ENCODE measurements around the gene TET2. TPM values are rescaled to one million over a fixed set of nuclear protein-coding genes. Genes with fewer than 3 reads are reported as not detected.

Gene TET2
- total and polyA plus RNA-seq, 3 experiments from 2014 or later: 13.8 to 28.0 (median 25.8) TPM

DNA sequence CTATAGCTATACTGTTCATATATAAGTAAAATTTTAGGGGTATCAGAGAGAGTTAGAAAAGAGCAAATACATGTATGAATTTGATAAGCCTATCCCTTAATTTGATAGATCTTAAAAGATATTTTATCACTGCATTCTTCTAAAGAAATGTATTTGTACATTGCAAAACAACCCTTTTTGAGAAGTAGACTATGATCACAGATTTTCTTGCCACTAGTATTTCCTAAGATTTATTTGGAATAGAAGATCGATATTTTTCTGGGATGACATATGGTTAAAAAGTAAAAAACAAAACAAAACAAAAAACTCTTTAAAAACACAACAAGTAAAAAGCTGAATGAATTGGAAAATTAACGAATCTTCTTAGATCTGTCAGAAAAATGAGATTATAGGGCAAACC, 27.4 kb downstream of the TET2 start:
- POLR2A ChIA-PET: no interaction called here
- Histone ChIP-seq H3K36me3 (ENCODE audit: insufficient read depth, low read length) (no peaks in the 10 kb centered on the region), H3K27me3 (ENCODE audit: insufficient read depth, low read length, poor library complexity, severe bottlenecking) (no peaks in the 10 kb centered on the region), H3K9me3 (ENCODE audit: low read length) (no peaks in the 10 kb centered on the region), H3K27ac (ENCODE audit: low read depth, low read length) (no peak overlapping the region), H3K4me3 (ENCODE audit: low read length) (no peak overlapping the region), H3K4me1 (ENCODE audit: insufficient read depth, low read length) (no peaks in the 10 kb centered on the region)
- Mint-ChIP-seq H3K27me3 (no peaks in the 10 kb centered on the region), H3K4me1 (peaks cover 10 to 38% (median 27%) of the 10 kb centered on the region in 3 donors), H3K9me3 (no peaks in the 10 kb centered on the region), H3K4me3 (no peak overlapping the region), H3K27ac (no peak overlapping the region), H3K36me3 (peaks cover 14 to 33% (median 30%) of the 10 kb centered on the region in 3 donors)
- CTCF ChIA-PET: no interaction called here
- no peak for DNase-seq

GRCh38 chr4:105179539-105180401, 33.1 kb downstream of the TET2 start:
- ChIA-PET CTCF (no interaction called here), POLR2A (no interaction called here)
- H3K9me3 ChIP-seq (ENCODE audit: low read length): no peaks in the 10 kb centered on the region
- H3K27ac Mint-ChIP-seq: no peak overlapping the region
- peaks cover 5 to 20% (median 12%) of the 10 kb centered on the region in 3 donors for H3K36me3 Mint-ChIP-seq
- no peak overlapping the region for H3K27ac ChIP-seq (ENCODE audit: low read depth, low read length)
- no peak overlapping the region for H3K4me3 ChIP-seq (ENCODE audit: low read length)
- no peak for DNase-seq
- no peaks in the 10 kb centered on the region for H3K9me3 Mint-ChIP-seq
- peaks cover 4% of the 10 kb centered on the region for H3K4me1 ChIP-seq (ENCODE audit: insufficient read depth, low read length)
- H3K4me3 Mint-ChIP-seq: no peak overlapping the region
- peaks cover 21 to 47% (median 30%) of the 10 kb centered on the region in 3 donors for H3K4me1 Mint-ChIP-seq
- H3K36me3 ChIP-seq (ENCODE audit: insufficient read depth, low read length): no peaks in the 10 kb centered on the region
- H3K27me3 Mint-ChIP-seq: no peaks in the 10 kb centered on the region
- no peaks in the 10 kb centered on the region for H3K27me3 ChIP-seq (ENCODE audit: insufficient read depth, low read length, poor library complexity, severe bottlenecking)

- peaks cover 1 to 7% (median 7%) of the 10 kb centered on the region in 3 donors for H3K36me3 Mint-ChIP-seq
- Histone ChIP-seq H3K9me3 (ENCODE audit: low read length) (no peaks in the 10 kb centered on the region), H3K4me1 (ENCODE audit: insufficient read depth, low read length) (peaks cover 4% of the 10 kb centered on the region), H3K27ac (ENCODE audit: low read depth, low read length) (no peak overlapping the region), H3K4me3 (ENCODE audit: low read length) (no peak overlapping the region), H3K36me3 (ENCODE audit: insufficient read depth, low read length) (no peaks in the 10 kb centered on the region), H3K27me3 (ENCODE audit: insufficient read depth, low read length, poor library complexity, severe bottlenecking) (no peaks in the 10 kb centered on the region)
- ChIA-PET CTCF (no interaction called here), POLR2A (no interaction called here)
- DNase-seq: no peak
- no peaks in the 10 kb centered on the region for H3K27me3 Mint-ChIP-seq
- no peaks in the 10 kb centered on the region for H3K9me3 Mint-ChIP-seq
- no peak overlapping the region for H3K27ac Mint-ChIP-seq
- H3K4me3 Mint-ChIP-seq: no peak overlapping the region
- peaks cover 22 to 43% (median 33%) of the 10 kb centered on the region in 3 donors for H3K4me1 Mint-ChIP-seq
Observed at GRCh38 chr4:105181259-105181658, 34.6 kb downstream of the TET2 start.

- H3K27me3 ChIP-seq (ENCODE audit: insufficient read depth, low read length, poor library complexity, severe bottlenecking): no peaks in the 10 kb centered on the region
- Mint-ChIP-seq H3K36me3 (peaks cover 1 to 5% (median 4%) of the 10 kb centered on the region in 3 donors), H3K27ac (no peak overlapping the region), H3K4me1 (peaks cover 22 to 34% (median 32%) of the 10 kb centered on the region in 3 donors), H3K27me3 (no peaks in the 10 kb centered on the region), H3K9me3 (no peaks in the 10 kb centered on the region), H3K4me3 (no peak overlapping the region)
- DNase-seq: no peak
- no peaks in the 10 kb centered on the region for H3K9me3 ChIP-seq (ENCODE audit: low read length)
- H3K4me1 ChIP-seq (ENCODE audit: insufficient read depth, low read length): peaks cover 4% of the 10 kb centered on the region
- POLR2A ChIA-PET: no interaction called here
- H3K27ac ChIP-seq (ENCODE audit: low read depth, low read length): no peak overlapping the region
- H3K4me3 ChIP-seq (ENCODE audit: low read length): no peak overlapping the region
- no peaks in the 10 kb centered on the region for H3K36me3 ChIP-seq (ENCODE audit: insufficient read depth, low read length)
- CTCF ChIA-PET: no interaction called here
Observed at GRCh38 chr4:105182211-105182610, 35.5 kb downstream of the TET2 start.

DNA sequence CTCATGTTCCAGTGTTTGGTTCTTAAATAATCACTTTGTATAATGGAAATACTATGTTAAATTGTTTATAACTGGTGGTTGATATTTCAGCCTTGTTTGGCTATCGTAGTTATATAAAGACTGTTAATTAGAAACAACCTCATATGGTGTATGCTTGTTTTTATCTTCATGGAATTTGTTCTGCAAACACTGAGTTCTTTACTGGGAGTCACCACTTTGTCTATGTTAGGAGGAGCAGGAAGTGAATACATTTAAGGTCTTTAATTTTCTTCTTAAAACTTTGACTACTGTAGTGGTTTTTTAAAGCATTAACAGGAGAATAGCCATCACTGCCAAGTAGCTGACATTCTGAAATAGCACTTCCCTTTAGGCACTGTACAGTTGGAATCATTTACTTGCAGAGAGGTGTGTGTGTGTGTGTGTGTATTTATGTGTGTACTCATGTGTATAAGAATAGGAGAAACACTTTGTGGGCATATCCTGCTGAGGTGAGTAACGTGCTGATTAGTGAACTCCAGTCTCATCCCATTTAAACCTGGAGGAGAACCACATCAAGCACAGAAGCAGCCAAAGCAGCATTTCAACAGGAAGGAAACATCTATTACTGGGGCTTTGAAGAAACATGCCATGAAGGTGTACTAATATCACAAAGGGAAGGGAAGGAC, 37.8 kb downstream of the TET2 start:
- peaks cover 4% of the 10 kb centered on the region for H3K4me1 ChIP-seq (ENCODE audit: insufficient read depth, low read length)
- no peak overlapping the region for H3K27ac Mint-ChIP-seq
- peaks cover 24 to 48% (median 42%) of the 10 kb centered on the region in 3 donors for H3K4me1 Mint-ChIP-seq
- H3K36me3 Mint-ChIP-seq: peaks cover 0 to 1% (median 1%) of the 10 kb centered on the region in 3 donors
- DNase-seq: no peak
- H3K4me3 Mint-ChIP-seq: no peak overlapping the region
- ChIA-PET CTCF (no interaction called here), POLR2A (no interaction called here)
- H3K27me3 ChIP-seq (ENCODE audit: insufficient read depth, low read length, poor library complexity, severe bottlenecking): no peaks in the 10 kb centered on the region
- H3K27ac ChIP-seq (ENCODE audit: low read depth, low read length): no peak overlapping the region
- H3K9me3 Mint-ChIP-seq: no peaks in the 10 kb centered on the region
- H3K36me3 ChIP-seq (ENCODE audit: insufficient read depth, low read length): no peaks in the 10 kb centered on the region
- H3K27me3 Mint-ChIP-seq: no peaks in the 10 kb centered on the region
- H3K4me3 ChIP-seq (ENCODE audit: low read length): no peak overlapping the region
- H3K9me3 ChIP-seq (ENCODE audit: low read length): no peaks in the 10 kb centered on the region

GRCh38 chr4:105186701-105187161, 40.1 kb downstream of the TET2 start:
- H3K36me3 Mint-ChIP-seq: peaks cover 0 to 12% (median 7%) of the 10 kb centered on the region in 3 donors
- H3K4me3 ChIP-seq (ENCODE audit: low read length): no peak overlapping the region
- no peaks in the 10 kb centered on the region for H3K4me1 ChIP-seq (ENCODE audit: insufficient read depth, low read length)
- H3K27ac Mint-ChIP-seq: no peak overlapping the region
- DNase-seq: no peak
- no peaks in the 10 kb centered on the region for H3K9me3 ChIP-seq (ENCODE audit: low read length)
- H3K27me3 ChIP-seq (ENCODE audit: insufficient read depth, low read length, poor library complexity, severe bottlenecking): no peaks in the 10 kb centered on the region
- H3K4me1 Mint-ChIP-seq: peaks cover 20 to 55% (median 55%) of the 10 kb centered on the region in 3 donors
- no peak overlapping the region for H3K4me3 Mint-ChIP-seq
- H3K36me3 ChIP-seq (ENCODE audit: insufficient read depth, low read length): peaks cover 4% of the 10 kb centered on the region
- ChIA-PET POLR2A (no interaction called here), CTCF (no interaction called here)
- no peaks in the 10 kb centered on the region for H3K27me3 Mint-ChIP-seq
- H3K27ac ChIP-seq (ENCODE audit: low read depth, low read length): no peak overlapping the region
- no peaks in the 10 kb centered on the region for H3K9me3 Mint-ChIP-seq

DNA sequence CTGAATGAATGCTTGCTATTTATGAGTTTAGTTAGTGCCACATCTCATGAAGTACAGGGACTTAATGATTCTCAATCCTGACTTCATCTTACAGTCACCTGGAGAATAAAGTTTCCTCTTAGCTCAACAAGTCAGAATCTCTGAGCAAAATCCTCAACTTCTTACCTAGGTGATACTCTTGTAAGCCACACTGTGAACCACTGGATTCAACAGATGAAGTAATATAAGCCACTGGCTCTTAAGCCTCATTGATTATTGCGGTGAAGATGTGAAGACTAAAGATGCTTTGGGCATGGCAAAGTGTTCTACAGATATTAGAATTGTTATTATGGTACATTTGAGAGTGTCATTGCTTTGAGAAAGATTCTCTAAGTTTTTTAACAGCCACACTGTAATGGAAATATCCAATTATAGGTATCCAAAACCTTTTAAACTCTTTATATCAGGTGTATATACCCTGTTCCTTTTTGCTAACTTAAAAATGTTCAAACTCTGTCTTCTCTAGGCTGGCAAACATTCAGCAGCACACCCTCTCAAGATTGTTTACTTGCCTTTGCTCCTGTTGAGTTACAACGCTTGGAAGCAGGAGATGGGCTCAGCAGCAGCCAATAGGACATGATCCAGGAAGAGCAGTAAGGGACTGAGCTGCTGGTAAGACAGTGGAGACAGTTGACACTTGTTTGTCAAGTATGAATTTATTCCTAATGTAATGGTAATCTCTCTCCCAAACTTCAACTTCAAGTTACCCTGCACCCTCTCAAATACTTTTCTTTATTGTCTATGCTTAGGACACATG, 43.4 kb downstream of the TET2 start:
- CTCF ChIA-PET: no interaction called here
- H3K4me3 ChIP-seq (ENCODE audit: low read length): no peak overlapping the region
- H3K36me3 ChIP-seq (ENCODE audit: insufficient read depth, low read length): peaks cover 4% of the 10 kb centered on the region
- Mint-ChIP-seq H3K4me1 (peaks cover 17 to 55% (median 46%) of the 10 kb centered on the region in 3 donors), H3K27ac (peak overlapping the region in 2 of 8 donors; percentile 5 to 65), H3K9me3 (no peaks in the 10 kb centered on the region), H3K27me3 (no peaks in the 10 kb centered on the region), H3K36me3 (peaks cover 0 to 18% (median 15%) of the 10 kb centered on the region in 3 donors), H3K4me3 (no peak overlapping the region)
- H3K27ac ChIP-seq (ENCODE audit: low read depth, low read length): no peak overlapping the region
- POLR2A ChIA-PET: no interaction called here
- H3K27me3 ChIP-seq (ENCODE audit: insufficient read depth, low read length, poor library complexity, severe bottlenecking): no peaks in the 10 kb centered on the region
- no peaks in the 10 kb centered on the region for H3K9me3 ChIP-seq (ENCODE audit: low read length)
- DNase-seq: no peak
- no peaks in the 10 kb centered on the region for H3K4me1 ChIP-seq (ENCODE audit: insufficient read depth, low read length)

Measured in CD8-positive, alpha-beta memory T cell (primary cell).